Measurements from ENCODE around the gene THBD.

GRCh38 chr20:23039885-23040508, 9.5 kb downstream of the THBD start:
- no peak for TF ChIP-seq SUZ12 (IDR thresholded peaks at IDR 0.05)
- TF ChIP-seq ZNF384 (IDR thresholded peaks at IDR 0.05), result no peak
- no peak for TF ChIP-seq SP1 (IDR thresholded peaks at IDR 0.05)
- TF ChIP-seq BHLHE40 (IDR thresholded peaks at IDR 0.05; ENCODE audit: borderline replicate concordance), result no peak
- TF ChIP-seq NFRKB (IDR thresholded peaks at IDR 0.05), result no peak
- no peak for TF ChIP-seq FOXM1 (IDR thresholded peaks at IDR 0.05; ENCODE audit: borderline replicate concordance)
- TF ChIP-seq ARNT (IDR thresholded peaks at IDR 0.05), result no peak
